Raji (cell line): ENCODE measurements around the gene KRTAP1-5.
"Not testable (repeated sequence)": the region's sequence is repeated elsewhere in the genome, so short reads cannot be mapped to it uniquely, and the experiment has no call there.

Experiments
- POLR2A ChIP-seq: IDR thresholded peaks from 2 replicates; pipeline ENCODE4 v1.6.1; 2011; ENCODE audit warnings: low read depth, low read length, control low read depth; ENCODE audit not compliant: insufficient read depth

The KRTAP1-5 gene

DNA sequence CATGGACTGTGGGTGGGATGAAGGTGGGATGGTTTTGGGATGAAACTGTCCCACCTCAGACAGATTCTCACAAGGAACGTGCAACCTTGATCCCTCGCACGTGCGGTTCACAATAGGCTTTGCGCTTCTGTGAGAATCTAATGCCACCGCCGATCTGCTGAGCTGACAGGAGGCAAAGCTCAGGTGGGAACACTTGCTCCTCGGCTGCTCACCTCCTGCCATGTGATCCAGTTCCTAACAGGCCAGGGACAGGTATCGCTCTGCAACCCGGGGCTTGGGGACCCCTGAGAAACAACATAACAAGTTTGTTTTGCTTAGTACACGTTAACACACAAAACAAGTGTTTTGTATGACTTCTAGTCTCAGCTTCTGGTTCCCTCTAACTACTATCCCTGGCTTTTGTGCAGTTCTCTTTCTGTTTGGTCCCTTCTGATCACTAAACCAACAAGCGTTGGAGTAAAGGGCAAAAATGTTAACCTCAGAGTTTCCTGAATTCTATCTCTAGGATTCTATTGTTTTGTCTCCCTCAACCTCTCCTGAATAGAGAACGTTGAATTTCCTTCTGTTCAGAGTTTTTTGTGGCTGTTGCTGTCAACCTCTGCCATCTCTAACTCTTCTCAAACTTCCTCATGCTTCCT lies 10.3 kb downstream of the KRTAP1-5 start:
- no peak for TF ChIP-seq POLR2A

GRCh38 chr17:41015454-41015853 lies 11.6 kb downstream of the KRTAP1-5 start:
- no peak for TF ChIP-seq POLR2A

DNA sequence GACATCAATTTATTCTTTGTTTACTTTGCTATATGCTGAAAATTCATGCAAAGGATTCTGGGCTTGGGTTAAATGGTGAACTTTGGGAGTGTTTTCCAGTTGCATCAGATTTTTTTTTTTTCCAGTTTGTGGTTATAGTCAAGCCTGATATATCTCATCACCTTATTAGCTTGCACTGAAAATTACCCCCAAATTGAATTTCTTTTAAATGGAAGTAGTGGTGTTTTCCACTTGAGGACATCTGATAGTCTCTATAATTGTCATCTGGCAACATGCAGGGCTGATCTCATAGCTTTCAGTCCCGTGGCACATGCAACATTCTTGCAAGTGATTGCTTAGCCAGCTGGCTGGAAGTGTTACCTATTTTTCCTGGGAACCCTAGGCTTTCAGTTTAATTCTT lies 13.4 kb downstream of the KRTAP1-5 start:
- TF ChIP-seq POLR2A, result no peak

- no peak for TF ChIP-seq POLR2A
Observed at GRCh38 chr17:41013181-41013580, 13.8 kb downstream of the KRTAP1-5 start.

DNA sequence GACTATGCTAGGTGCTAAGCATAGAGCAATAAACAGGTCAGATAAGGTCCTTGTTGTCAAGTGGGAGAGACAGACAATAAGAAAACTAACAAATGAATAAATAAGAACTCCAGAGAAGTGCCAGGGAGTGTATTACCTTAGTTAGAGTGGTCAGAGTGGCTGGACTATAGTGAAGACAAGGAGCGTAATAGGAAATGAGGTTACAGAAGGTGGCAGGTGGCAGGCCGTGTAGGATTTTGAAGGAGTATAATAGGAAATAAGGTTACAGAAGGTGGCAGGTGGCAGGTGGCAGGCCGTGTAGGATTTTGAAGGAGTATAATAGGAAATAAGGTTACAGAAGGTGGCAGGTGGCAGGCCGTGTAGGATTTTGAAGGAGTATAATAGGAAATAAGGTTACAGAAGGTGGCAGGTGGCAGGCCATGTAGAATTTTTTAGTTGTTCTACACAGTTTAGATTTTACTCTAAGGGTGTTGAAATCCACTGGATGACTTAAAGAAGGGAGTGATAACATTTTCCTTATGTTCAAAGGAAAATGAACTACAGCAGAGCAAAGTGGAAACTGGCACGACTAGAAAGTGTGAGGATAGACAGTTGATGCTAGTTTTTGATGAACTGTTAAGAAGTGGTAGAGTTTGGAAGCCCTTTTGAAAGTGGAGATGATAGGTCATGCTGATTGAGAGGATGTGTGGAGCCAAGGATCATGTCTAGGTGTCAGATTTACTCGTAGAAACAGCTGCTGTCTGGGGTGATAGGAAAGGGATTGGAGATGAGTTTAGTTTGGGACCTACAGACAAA lies 14.5 kb downstream of the KRTAP1-5 start:
- TF ChIP-seq POLR2A, result no peak

DNA sequence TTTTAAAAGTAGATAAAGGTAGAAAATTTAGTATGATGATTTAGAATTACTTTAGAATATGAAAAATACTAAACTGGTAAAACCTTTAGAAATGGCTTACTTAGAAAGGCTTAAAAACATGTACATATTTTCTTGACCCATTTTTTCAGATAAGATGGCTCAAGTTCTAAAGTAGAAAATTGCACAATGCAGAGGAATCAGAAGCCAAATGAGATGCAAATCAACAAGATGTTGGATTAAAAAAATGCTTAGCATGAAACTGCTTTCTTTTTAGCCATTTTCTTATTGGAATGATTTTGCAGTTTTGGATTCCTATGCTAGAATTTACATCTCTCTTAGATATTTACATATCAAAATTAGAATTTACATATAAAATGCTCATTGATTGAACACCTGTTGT lies 16.6 kb downstream of the KRTAP1-5 start:
- no peak for TF ChIP-seq POLR2A

GRCh38 chr17:41009936-41010335 lies 17.1 kb downstream of the KRTAP1-5 start:
- no peak for TF ChIP-seq POLR2A

- TF ChIP-seq POLR2A, result no peak
Observed at GRCh38 chr17:41009301-41009760, 17.7 kb downstream of the KRTAP1-5 start.

DNA sequence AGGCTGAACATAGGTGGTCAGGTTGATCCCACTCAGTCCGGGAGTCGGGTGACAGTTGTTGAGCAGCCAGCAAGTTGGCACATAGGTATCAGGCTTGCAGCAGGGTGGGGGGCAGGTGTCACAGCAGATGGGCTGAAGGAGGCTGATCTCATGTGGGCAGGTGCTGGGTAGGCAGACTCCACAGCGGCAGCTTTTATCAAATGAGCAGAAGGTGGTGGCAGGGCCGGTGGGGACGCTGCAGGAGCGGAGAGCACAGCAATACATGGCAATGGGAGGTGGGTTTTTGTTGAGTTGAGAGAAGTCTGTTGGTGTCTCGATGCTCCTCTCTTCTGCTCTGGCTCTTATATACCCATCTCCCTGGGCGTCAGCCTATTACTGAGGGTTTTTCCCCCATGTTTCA lies 18.2 kb downstream of the KRTAP1-5 start, which contains the start of gene KRTAP3-1:
KRTAP3-1 (minus strand) TSS at position 318 of the 400 bp plus-strand sequence; CDS start at position 264, 54 bp downstream.
- TF ChIP-seq POLR2A, result no peak

DNA sequence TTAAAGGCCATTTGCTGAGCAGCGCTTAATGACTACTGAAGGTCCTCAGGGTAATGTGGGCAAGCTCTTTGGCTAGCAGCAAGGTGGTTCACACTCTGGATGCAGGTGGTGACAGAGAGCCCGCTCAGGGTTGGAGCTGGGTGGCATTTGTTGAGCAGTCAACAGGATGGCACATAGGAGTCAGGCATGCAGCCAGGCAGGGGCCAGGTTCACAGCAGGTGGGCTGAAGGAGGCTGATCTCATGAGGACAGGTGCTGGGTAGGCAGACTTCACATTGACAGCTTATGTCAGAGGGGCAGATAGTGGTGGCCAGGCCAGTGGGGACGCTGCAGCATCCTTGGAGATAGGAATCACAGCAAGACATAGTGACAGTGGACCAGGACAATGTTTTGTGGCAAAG lies 22.6 kb downstream of the KRTAP1-5 start:
- TF ChIP-seq POLR2A, result no peak

DNA sequence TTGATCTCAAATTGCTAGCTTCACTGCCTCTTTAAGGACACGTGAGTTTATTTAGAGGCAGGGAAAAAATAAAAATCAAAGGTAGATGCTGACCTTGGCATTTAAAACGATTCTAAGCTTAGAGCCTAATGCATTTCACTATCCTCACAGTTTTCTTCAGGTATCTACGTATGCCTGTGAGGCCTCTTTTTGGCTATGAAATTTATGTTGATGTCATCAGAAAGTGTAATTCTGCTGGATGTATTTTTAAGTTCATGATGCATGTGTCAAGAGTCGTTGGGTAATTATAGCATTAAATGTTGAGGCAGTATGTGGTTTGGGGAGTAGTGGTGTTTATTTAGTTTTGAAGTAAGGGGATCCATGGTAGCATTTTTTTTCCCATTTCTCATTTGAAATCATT lies 23.1 kb downstream of the KRTAP1-5 start:
- TF ChIP-seq POLR2A, result no peak

DNA sequence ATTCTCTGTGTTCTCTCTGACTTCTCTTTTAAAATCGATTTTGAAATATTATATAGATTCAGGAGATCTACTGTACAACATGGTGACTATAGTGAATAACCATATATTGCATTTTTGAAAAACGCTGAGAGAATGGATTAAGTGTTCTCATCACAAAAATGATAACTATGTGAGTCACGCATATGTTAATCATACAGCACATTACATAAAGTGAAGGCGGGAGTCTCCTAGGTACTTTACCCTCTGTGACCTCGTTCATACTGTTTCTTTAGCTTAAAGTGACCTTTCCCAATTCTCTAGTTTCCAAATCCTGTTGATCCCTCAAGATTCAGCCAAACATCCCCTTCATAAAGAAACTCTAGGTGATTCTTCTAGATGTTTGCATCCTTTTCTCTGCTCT lies 24.2 kb downstream of the KRTAP1-5 start:
- TF ChIP-seq POLR2A, result no peak

GRCh38 chr17:41001795-41002194 lies 25.2 kb downstream of the KRTAP1-5 start:
- TF ChIP-seq POLR2A, result no peak

- not testable (repeated sequence) for TF ChIP-seq POLR2A
Observed at GRCh38 chr17:40999563-40999962, 27.4 kb downstream of the KRTAP1-5 start, which contains the start of gene KRTAP3-2. Gene KRTAP3-2 (minus strand): TSS chr17:40999906. CDS start chr17:40999853, 53 bp downstream.

DNA sequence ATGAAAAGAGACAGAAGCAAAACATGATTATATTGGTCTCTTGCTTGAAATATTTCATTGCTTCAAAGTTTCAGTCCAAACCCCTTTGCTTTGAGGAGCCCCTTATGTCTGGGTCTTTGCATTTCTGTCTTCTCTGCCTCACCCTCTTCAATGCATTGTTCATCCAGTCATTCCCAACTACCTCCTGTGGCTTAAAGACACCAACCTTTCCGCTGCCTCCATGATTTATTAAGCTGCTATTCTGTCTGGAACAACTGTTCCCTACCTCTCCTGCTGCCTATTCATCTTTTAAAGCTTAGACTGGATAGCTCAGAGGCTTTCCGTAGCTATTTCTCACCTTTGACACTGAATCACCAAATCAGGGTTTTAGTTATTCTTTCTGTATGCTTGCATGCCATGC lies 29.6 kb downstream of the KRTAP1-5 start:
- TF ChIP-seq POLR2A, result no peak

- no peak for TF ChIP-seq POLR2A
Observed at GRCh38 chr17:40996829-40997228, 30.2 kb downstream of the KRTAP1-5 start.
